Measurements from ENCODE around the gene PFKM.

The PFKM gene

GRCh38 chr12:48187916-48188695 is 68.9 kb downstream of the PFKM start:
- no peak for DNase-seq (ENCODE audit: low read depth in 2 of 2)

- DNase-seq (ENCODE audit: low read depth in 2 of 2), result peak; percentile 43 to 48
Measured at GRCh38 chr12:48189331-48190125, 70.4 kb downstream of the PFKM start.

GRCh38 chr12:48191096-48191495 is 71.9 kb downstream of the PFKM start:
- no peak for DNase-seq (ENCODE audit: low read depth in 2 of 2)

- no peak for DNase-seq (ENCODE audit: low read depth in 2 of 2)
Measured at GRCh38 chr12:48192861-48193260, 73.7 kb downstream of the PFKM start.

GRCh38 chr12:48193623-48194022 is 74.5 kb downstream of the PFKM start:
- DNase-seq (ENCODE audit: low read depth in 2 of 2), result no peak

GRCh38 chr12:48194799-48195201 is 75.6 kb downstream of the PFKM start:
- DNase-seq (ENCODE audit: low read depth in 2 of 2), result no peak
